ENCODE data around the gene PSD4. TPM values are rescaled to one million over a fixed set of nuclear protein-coding genes. Genes with fewer than 3 reads are reported as not detected.

Gene PSD4
- total RNA-seq, 1 donor from 2014 or later: 27.1 TPM

DNA sequence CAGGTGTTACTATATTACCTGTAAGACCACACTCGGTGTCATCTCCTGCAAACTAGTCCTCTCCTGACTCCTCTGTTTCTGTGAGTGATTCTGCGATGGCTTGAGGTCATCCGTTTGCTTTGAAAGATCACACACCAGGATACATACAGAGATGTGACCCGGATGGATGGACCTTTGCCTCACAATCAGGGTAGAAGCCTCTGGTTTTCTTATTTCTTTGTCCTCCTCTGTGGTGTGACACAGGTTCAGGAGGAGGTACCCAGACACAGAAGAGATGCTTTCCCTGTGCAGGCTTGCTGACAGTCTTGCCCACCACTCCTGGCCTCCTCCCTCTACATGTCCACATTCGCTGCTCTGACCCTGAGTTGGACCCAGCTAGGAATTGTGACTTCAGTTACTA is 34.6 kb downstream of the PSD4 start:
- H3K4me3 Mint-ChIP-seq (ENCODE audit: low read depth): no peak overlapping the region
- H3K4me1 Mint-ChIP-seq (ENCODE audit: low read depth): peaks cover 9% of the 10 kb centered on the region
- no peaks in the 10 kb centered on the region for H3K9me3 Mint-ChIP-seq (ENCODE audit: low read depth)
- H3K27ac Mint-ChIP-seq: no peak overlapping the region
- peaks cover 11% of the 10 kb centered on the region for H3K27me3 Mint-ChIP-seq
- no peaks in the 10 kb centered on the region for H3K36me3 Mint-ChIP-seq (ENCODE audit: insufficient read depth)
- DNase-seq (ENCODE audit: low spot score, unreplicated experiment): no peak
- TF ChIP-seq, protein P1, sequence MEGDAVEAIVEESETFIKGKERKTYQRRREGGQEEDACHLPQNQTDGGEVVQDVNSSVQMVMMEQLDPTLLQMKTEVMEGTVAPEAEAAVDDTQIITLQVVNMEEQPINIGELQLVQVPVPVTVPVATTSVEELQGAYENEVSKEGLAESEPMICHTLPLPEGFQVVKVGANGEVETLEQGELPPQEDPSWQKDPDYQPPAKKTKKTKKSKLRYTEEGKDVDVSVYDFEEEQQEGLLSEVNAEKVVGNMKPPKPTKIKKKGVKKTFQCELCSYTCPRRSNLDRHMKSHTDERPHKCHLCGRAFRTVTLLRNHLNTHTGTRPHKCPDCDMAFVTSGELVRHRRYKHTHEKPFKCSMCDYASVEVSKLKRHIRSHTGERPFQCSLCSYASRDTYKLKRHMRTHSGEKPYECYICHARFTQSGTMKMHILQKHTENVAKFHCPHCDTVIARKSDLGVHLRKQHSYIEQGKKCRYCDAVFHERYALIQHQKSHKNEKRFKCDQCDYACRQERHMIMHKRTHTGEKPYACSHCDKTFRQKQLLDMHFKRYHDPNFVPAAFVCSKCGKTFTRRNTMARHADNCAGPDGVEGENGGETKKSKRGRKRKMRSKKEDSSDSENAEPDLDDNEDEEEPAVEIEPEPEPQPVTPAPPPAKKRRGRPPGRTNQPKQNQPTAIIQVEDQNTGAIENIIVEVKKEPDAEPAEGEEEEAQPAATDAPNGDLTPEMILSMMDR (IDR thresholded peaks at IDR 0.05; ENCODE audit: unreplicated experiment): no peak

DNA sequence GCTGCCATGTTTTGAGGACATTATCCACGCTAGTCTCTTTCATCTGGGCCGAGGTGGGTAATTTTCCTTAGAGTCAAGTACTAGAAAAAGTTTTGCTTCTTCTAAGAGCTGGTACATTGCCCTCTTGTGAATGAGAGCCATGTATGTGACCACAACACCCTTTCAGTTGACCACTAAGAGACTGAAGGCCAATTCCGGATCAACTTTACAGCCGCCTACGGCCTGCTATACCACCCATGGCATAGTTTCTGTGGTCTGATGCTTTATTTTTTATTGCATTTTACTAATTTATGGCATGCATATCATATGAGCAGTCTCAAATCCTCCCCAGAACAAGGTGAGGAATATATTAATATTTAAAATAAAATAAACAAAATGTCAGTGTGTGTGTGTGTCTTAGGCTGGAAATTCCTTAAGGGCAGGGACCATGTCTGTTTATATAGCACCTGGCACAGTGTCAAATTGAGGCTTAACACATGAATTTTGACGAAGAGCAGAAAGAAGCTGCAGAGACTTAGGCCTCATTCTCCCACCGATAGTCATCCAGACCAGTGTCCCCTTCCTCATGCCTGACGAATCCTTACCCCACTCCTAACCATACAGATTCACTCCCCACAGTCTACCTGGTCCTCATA is 35.4 kb downstream of the PSD4 start:
- Mint-ChIP-seq H3K36me3 (ENCODE audit: insufficient read depth) (no peaks in the 10 kb centered on the region), H3K27me3 (peaks cover 13% of the 10 kb centered on the region), H3K4me3 (ENCODE audit: low read depth) (no peak overlapping the region), H3K4me1 (ENCODE audit: low read depth) (peaks cover 9% of the 10 kb centered on the region), H3K9me3 (ENCODE audit: low read depth) (no peaks in the 10 kb centered on the region), H3K27ac (no peak overlapping the region)
- TF ChIP-seq, protein P1 (IDR thresholded peaks at IDR 0.05; ENCODE audit: unreplicated experiment): no peak
- no peak for DNase-seq (ENCODE audit: low spot score, unreplicated experiment)

DNA sequence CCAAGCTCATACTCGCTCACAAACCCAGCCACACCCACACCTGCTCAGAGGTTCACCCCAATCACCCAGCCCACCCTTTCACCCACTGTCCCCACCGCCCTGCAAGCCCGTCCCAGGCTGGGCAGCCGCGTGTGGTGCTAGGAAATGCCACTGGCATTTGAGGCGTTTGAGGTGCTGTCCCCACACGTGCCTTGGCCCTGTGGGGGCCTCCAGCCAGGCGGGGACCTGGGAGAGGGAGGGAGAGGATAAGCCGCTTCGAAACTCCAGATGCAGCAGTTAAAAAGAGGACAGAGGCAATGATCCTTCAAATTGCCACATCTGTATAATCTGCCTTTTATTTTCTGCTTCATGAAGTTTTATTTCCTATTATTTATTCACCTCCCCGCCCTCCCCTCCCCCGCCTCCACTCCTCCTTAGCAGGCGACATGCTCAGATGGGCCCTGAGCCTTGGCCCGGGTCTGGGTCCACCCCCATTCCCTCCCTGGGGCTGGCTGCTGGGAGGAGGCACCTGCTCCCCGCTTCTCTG is 35.9 kb downstream of the PSD4 start:
- H3K27me3 Mint-ChIP-seq: peaks cover 13% of the 10 kb centered on the region
- no peak for DNase-seq (ENCODE audit: low spot score, unreplicated experiment)
- no peak overlapping the region for H3K4me3 Mint-ChIP-seq (ENCODE audit: low read depth)
- TF ChIP-seq, protein P1 (IDR thresholded peaks at IDR 0.05; ENCODE audit: unreplicated experiment): no peak
- H3K9me3 Mint-ChIP-seq (ENCODE audit: low read depth): no peaks in the 10 kb centered on the region
- peaks cover 9% of the 10 kb centered on the region for H3K4me1 Mint-ChIP-seq (ENCODE audit: low read depth)
- H3K27ac Mint-ChIP-seq: no peak overlapping the region
- H3K36me3 Mint-ChIP-seq (ENCODE audit: insufficient read depth): no peaks in the 10 kb centered on the region

DNA sequence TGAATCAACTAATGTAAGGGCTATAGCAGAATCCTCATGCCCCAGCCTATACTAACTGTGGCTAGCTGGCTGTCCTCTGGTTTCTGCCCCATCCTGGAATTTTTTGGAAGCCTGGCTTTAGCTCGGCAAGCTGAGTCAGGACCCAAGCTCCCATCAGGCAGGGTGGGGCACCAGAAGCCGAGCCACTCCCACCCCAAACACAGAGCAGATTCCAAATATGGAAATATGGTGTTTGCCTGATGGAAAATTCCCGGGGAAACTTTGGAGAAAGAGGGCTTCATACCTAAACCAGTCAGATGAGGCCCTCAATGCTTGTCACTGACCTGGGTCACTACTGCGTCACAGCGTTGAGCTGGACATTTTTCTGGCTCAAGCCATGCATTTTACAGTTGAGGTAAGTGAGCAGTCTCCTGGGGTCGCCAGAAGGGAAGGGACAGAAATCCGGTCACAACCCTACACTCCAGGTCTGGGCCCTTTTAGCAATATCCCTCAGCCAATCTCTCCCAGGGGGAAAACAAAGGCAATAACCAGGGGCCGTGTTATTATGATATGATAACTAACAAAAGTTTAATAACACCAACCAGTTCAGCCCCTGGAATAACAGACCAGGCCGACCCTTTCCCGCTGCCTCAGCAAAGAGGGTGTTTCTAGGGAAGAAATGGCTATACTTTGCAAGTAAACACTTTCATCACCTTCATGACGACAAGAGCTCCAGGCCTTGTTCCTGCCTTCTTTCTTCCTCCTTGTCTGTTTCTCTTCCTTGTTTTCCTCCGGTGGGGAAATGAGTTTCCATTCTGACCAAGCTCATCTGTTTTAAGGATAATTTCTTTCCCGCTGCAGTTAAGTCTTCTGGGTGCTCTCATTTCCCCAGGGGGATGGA is 37.7 kb downstream of the PSD4 start:
- DNase-seq (ENCODE audit: low spot score, unreplicated experiment): no peak
- H3K27me3 Mint-ChIP-seq: peaks cover 13% of the 10 kb centered on the region
- peaks cover 7% of the 10 kb centered on the region for H3K4me1 Mint-ChIP-seq (ENCODE audit: low read depth)
- H3K36me3 Mint-ChIP-seq (ENCODE audit: insufficient read depth): no peaks in the 10 kb centered on the region
- no peaks in the 10 kb centered on the region for H3K9me3 Mint-ChIP-seq (ENCODE audit: low read depth)
- no peak overlapping the region for H3K27ac Mint-ChIP-seq
- TF ChIP-seq, protein P1 (IDR thresholded peaks at IDR 0.05; ENCODE audit: unreplicated experiment): no peak
- no peak overlapping the region for H3K4me3 Mint-ChIP-seq (ENCODE audit: low read depth)

DNA sequence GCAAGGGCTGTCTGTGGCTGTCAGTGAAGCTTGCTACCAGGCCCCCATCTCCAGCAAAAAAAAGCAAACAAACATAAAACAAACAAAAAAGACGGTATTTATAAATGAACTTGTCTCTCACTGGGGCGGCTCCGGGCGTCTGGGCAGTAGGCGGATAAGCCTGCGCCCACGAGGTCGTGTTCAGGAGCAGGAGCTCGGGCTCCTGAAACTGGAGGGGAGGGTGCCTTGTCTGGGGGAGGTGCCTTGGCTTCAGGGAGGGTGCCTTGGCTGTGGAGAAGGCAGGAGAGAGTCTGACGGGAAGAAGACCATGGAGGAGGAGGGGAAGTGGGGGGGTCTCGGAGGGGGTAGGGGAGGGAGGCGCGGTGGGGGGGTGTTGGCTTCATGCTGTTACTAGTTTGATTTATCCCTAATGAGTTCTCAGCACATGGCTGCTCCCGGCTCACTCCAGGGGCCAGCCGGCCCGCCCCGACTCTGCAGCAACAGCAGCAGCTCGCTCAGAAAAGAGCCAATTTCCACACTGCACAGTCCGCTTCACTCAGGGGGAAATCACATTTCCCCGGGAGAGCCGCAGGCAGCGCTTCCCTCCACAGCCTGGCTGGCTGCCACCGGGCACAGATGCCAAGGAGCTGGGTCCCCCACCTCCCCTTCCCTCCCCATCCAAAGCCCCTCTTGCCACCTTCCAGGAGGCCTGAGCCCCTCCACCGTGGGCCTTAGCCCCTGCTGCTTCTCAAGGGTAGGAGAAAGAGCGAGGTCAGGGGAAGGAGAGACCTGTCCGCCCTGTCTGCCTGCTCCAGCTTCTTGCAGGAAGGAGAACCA is 38.7 kb downstream of the PSD4 start:
- peaks cover 19% of the 10 kb centered on the region for H3K27me3 Mint-ChIP-seq
- H3K4me1 Mint-ChIP-seq (ENCODE audit: low read depth): peaks cover 7% of the 10 kb centered on the region
- no peaks in the 10 kb centered on the region for H3K9me3 Mint-ChIP-seq (ENCODE audit: low read depth)
- TF ChIP-seq, protein P1 (IDR thresholded peaks at IDR 0.05; ENCODE audit: unreplicated experiment): no peak
- H3K27ac Mint-ChIP-seq: peak overlapping the region; percentile 38
- no peak for DNase-seq (ENCODE audit: low spot score, unreplicated experiment)
- no peaks in the 10 kb centered on the region for H3K36me3 Mint-ChIP-seq (ENCODE audit: insufficient read depth)
- no peak overlapping the region for H3K4me3 Mint-ChIP-seq (ENCODE audit: low read depth)
